B cell (primary cell): ENCODE results near the gene SLC8B1. TPM values are rescaled to one million over a fixed set of nuclear protein-coding genes. Genes with fewer than 3 reads are reported as not detected.

Experiments
- ATAC-seq: fragments of 200-7000 bp; cut with Tn5 transposase; one replicate; pipeline ENCODE4 v1.10.0; 2021; ENCODE audit warnings: low read depth, mild to moderate bottlenecking, moderate number of reproducible peaks, moderate library complexity
- CTCF ChIA-PET: fragments of 350-600 bp; sonication (Branson Sonifier 250); formaldehyde crosslinking; loops from one replicate; lab custom pipeline; 2021; ENCODE audit warnings: antibody characterized with exemption, inconsistent platforms; lab: Charles Lee
- POLR2A ChIA-PET: fragments of 350-600 bp; sonication (Branson Sonifier 250); formaldehyde crosslinking; loops from one replicate; lab custom pipeline; 2021; ENCODE audit warnings: antibody characterized with exemption; lab: Charles Lee
- DNase-seq: peaks from one replicate; pipeline ENCODE4 v3.0.0; 2013
- H2AFZ ChIP-seq: 2 replicates; pipeline ENCODE4 v1.6.1; 2012; ENCODE audit warnings: mild to moderate bottlenecking, low read depth, low read length; ENCODE audit not compliant: insufficient read depth, poor library complexity, severe bottlenecking
- H3K27ac ChIP-seq, 2 donors: 1 replicate in 1 of 2; 2 replicates in 1 of 2; pipeline ENCODE4 v1.5.1; 2012 to 2013; ENCODE audit warnings: low read length in 2 of 2, mild to moderate bottlenecking in 2 of 2, moderate library complexity in 1 of 2
- H3K27me3 ChIP-seq, 4 experiments: fragments of 200-600 bp in 1 of 4; sonication (generic) in 1 of 4; replicated peaks in 1 of 4; 1 replicate in 2 of 4; 2 replicates in 2 of 4; pipeline versions ENCODE4 v1.6.1 to v1.7.0; 2013 to 2016; ENCODE audit warnings: low read length in 3 of 4, mild to moderate bottlenecking in 2 of 4, mixed read lengths in 1 of 4, moderate library complexity in 1 of 4; ENCODE audit not compliant: insufficient read depth in 4 of 4, control insufficient read depth in 3 of 4; ENCODE audit errors: control extremely low read depth in 1 of 4
- H3K36me3 ChIP-seq, 2 experiments: replicated peaks in 1 of 2; 1 replicate in 1 of 2; 2 replicates in 1 of 2; pipeline versions ENCODE4 v1.6.1 to v1.7.1; 2013; ENCODE audit warnings: low read length in 1 of 2; ENCODE audit not compliant: insufficient read depth in 2 of 2, control insufficient read depth in 1 of 2; ENCODE audit errors: control extremely low read depth in 1 of 2, extremely low read depth in 1 of 2
- H3K4me1 ChIP-seq, 2 donors: fragments of 200-600 bp in 1 of 2; sonication (generic) in 1 of 2; 1 replicate in 1 of 2; 2 replicates in 1 of 2; pipeline versions ENCODE4 v1.5.1 to v1.6.1; 2013 to 2017; ENCODE audit warnings: low read length in 2 of 2; ENCODE audit not compliant: control insufficient read depth in 2 of 2, insufficient read depth in 2 of 2
- H3K4me2 ChIP-seq: replicated peaks from 2 replicates; pipeline ENCODE3; 2012; ENCODE audit warnings: mild to moderate bottlenecking, low read depth, low read length; ENCODE audit not compliant: poor library complexity, severe bottlenecking
- H3K4me3 ChIP-seq, 5 experiments: fragments of 200-600 bp in 1 of 5; sonication (generic) in 1 of 5; 1 replicate in 3 of 5; 2 replicates in 2 of 5; pipeline versions ENCODE4 v1.5.1 to v1.7.0; 2011 to 2016; ENCODE audit warnings: low read length in 4 of 5, mild to moderate bottlenecking in 4 of 5, low read depth in 2 of 5, control low read depth in 1 of 5, moderate library complexity in 1 of 5; ENCODE audit not compliant: insufficient read depth in 1 of 5; ENCODE audit errors: control extremely low read depth in 1 of 5, extremely low read depth in 1 of 5
- H3K79me2 ChIP-seq: fragments of 200-600 bp; sonication (generic); one replicate; pipeline ENCODE4 v1.6.0; 2016; ENCODE audit warnings: low read length; ENCODE audit not compliant: control insufficient read depth, insufficient read depth
- H3K9ac ChIP-seq: fragments of 200-600 bp; sonication (generic); 2 replicates; pipeline ENCODE4 v1.6.1; 2017; ENCODE audit warnings: mild to moderate bottlenecking, low read length, moderate library complexity
- H3K9me3 ChIP-seq, 3 donors: one replicate each; pipeline versions ENCODE4 v1.6.1 to v1.7.1; 2013; ENCODE audit warnings: low read length in 2 of 3; ENCODE audit not compliant: control insufficient read depth in 2 of 3, insufficient read depth in 1 of 3; ENCODE audit errors: control extremely low read depth in 1 of 3
- H4K20me1 ChIP-seq: 2 replicates; pipeline ENCODE4 v1.6.0; 2012; ENCODE audit warnings: mild to moderate bottlenecking, low read length; ENCODE audit not compliant: insufficient read depth, control insufficient read depth, poor library complexity, severe bottlenecking
- H3K27ac Mint-ChIP-seq: one replicate; pipeline ENCODE4 v1.8.0; 2021; ENCODE audit warnings: mixed read lengths
- H3K27me3 Mint-ChIP-seq: one replicate; pipeline ENCODE4 v1.8.0; 2021; ENCODE audit warnings: mixed read lengths
- H3K4me1 Mint-ChIP-seq: one replicate; pipeline ENCODE4 v1.8.0; 2021; ENCODE audit warnings: mixed read lengths
- H3K4me3 Mint-ChIP-seq: one replicate; pipeline ENCODE4 v1.8.0; 2021; ENCODE audit warnings: mixed read lengths
- H3K9me3 Mint-ChIP-seq: one replicate; pipeline ENCODE4 v1.8.0; 2022; ENCODE audit warnings: mixed read lengths; ENCODE audit not compliant: insufficient read depth
- EZH2 ChIP-seq: IDR thresholded peaks from 2 replicates; pipeline ENCODE4 v1.6.1; 2012; ENCODE audit warnings: borderline replicate concordance, low read depth, mild to moderate bottlenecking, moderate library complexity, low read length; ENCODE audit not compliant: insufficient read depth, poor library complexity, severe bottlenecking
- WGBS: methylation state at CpG from one replicate; pipeline ENCODE4 v1.1.5; 2013; ENCODE audit warnings: missing lambda C conversion rate; ENCODE audit not compliant: insufficient coverage; 5-methylcytosine and 5-hydroxymethylcytosine counted together
- intact Hi-C: fragments of 100-400 bp; cut with micrococcal nuclease; formaldehyde crosslinking; loops from one replicate; pipeline ENCODE4 v1.10.0; 2022
- polyA plus RNA-seq: library from polyadenylated mRNA; depleted of rRNA; stranded (reverse); fragments of >200 nt; gene quantifications from 2 replicates; pipeline ENCODE4 v1.2.3, GENCODE V29; 2012
- total RNA-seq, 2 donors: library from RNA; stranded (reverse); fragments of 120-200 nt in 1 of 2; gene quantifications; 1 replicate in 1 of 2; 2 replicates in 1 of 2; pipeline versions ENCODE4 v1.2.3 to v1.2.4, GENCODE V29; 2013 to 2022
- TF ChIP-seq, protein P1 (sequence below): fragments of 200-600 bp; IDR thresholded peaks from one replicate; pipeline ENCODE4 v1.8.0; 2022; ENCODE audit warnings: antibody characterized with exemption, mild to moderate bottlenecking

The SLC8B1 gene
- total and polyA plus RNA-seq, 2 donors (not counting 1 experiment from before 2014, with no cell fraction given) = 18.7 to 35.6 TPM

DNA sequence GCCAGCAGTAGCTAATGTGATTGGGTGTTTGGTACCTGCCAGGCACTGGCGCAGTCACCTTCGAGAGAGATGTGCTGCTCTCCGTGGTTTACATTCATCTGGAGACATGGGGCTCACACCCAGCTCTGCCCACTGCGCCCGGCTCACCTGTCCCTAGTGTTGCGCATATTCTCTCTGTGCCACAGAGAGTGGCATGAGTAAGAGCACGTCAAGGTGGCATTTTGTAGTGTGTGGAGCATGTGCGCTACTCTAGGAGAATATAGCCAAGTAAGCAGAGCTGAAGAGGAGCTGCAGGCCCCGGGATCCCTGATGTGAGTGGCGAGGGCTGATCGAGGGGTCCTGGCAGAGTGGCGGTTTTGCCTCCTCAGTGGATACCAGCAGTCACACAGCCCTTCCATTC lies 66.8 kb downstream of the SLC8B1 start:
- ChIA-PET POLR2A (no interaction called here), CTCF (no interaction called here)
- H3K4me3 Mint-ChIP-seq = no peak overlapping the region
- H2AFZ ChIP-seq = no peak overlapping the region
- no peak for DNase-seq
- H3K27me3 Mint-ChIP-seq = no peaks in the 10 kb centered on the region
- H3K27me3 ChIP-seq = no peaks in the 10 kb centered on the region
- H3K4me1 ChIP-seq = no peaks in the 10 kb centered on the region
- no peak overlapping the region for H3K4me3 ChIP-seq
- H3K27ac ChIP-seq = no peak overlapping the region
- H3K9ac ChIP-seq = no peak overlapping the region
- H3K4me2 ChIP-seq = no peak overlapping the region
- H3K9me3 Mint-ChIP-seq = no peaks in the 10 kb centered on the region
- H3K4me1 Mint-ChIP-seq = no peaks in the 10 kb centered on the region
- no peaks in the 10 kb centered on the region for H3K9me3 ChIP-seq
- ATAC-seq = no peak
- peaks cover 0 to 61% of the 10 kb centered on the region in 2 experiments for H3K36me3 ChIP-seq
- peak overlapping the region; percentile 26 for H3K27ac Mint-ChIP-seq
- TF ChIP-seq, protein P1, sequence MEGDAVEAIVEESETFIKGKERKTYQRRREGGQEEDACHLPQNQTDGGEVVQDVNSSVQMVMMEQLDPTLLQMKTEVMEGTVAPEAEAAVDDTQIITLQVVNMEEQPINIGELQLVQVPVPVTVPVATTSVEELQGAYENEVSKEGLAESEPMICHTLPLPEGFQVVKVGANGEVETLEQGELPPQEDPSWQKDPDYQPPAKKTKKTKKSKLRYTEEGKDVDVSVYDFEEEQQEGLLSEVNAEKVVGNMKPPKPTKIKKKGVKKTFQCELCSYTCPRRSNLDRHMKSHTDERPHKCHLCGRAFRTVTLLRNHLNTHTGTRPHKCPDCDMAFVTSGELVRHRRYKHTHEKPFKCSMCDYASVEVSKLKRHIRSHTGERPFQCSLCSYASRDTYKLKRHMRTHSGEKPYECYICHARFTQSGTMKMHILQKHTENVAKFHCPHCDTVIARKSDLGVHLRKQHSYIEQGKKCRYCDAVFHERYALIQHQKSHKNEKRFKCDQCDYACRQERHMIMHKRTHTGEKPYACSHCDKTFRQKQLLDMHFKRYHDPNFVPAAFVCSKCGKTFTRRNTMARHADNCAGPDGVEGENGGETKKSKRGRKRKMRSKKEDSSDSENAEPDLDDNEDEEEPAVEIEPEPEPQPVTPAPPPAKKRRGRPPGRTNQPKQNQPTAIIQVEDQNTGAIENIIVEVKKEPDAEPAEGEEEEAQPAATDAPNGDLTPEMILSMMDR = no peak
- no peak for TF ChIP-seq EZH2
- 98% methylated on average over 9 of the region's 12 CpGs for WGBS
- peaks cover 3% of the 10 kb centered on the region for H3K79me2 ChIP-seq
- intact Hi-C loops = no loop called here
- H4K20me1 ChIP-seq = no peaks in the 10 kb centered on the region

DNA sequence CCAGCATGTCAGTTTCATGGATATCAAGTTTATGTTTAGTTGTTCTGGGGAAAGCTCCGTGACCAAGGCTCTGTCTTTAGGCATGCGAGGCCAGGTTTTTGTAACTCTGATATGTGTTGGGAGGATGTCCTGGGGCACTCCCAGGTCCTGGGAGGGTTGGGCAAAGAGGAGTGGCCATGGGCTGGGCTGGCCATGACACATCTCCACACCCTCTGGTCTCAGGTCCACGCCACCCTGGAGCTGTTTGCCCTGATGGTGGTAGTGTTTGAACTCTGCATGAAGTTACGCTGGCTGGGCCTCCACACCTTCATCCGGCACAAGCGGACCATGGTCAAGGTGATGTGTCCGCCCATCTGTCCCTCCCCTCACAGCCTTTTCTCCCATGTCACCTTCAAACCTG lies 67.3 kb downstream of the SLC8B1 start:
- POLR2A ChIA-PET = no interaction called here
- WGBS = 97% methylated on average over 6 of the region's 7 CpGs

More for the DNA sequence above, 67.3 kb downstream of the SLC8B1 start:
- Mint-ChIP-seq H3K27me3 (no peaks in the 10 kb centered on the region), H3K4me3 (no peak overlapping the region), H3K4me1 (no peaks in the 10 kb centered on the region), H3K27ac (no peak overlapping the region), H3K9me3 (no peaks in the 10 kb centered on the region)
- Histone ChIP-seq H3K9ac (no peak overlapping the region), H3K79me2 (peaks cover 3% of the 10 kb centered on the region), H3K36me3 (peaks cover 2 to 60% of the 10 kb centered on the region in 2 experiments), H3K27ac (no peak overlapping the region), H3K4me3 (no peak overlapping the region), H3K4me2 (no peak overlapping the region), H4K20me1 (no peaks in the 10 kb centered on the region), H3K27me3 (no peaks in the 10 kb centered on the region), H2AFZ (no peak overlapping the region), H3K4me1 (peaks cover 0 to under 1% of the 10 kb centered on the region in 2 donors), H3K9me3 (no peaks in the 10 kb centered on the region)
- intact Hi-C loops = no loop called here
- TF ChIP-seq EZH2 = no peak
- TF ChIP-seq, protein P1 = no peak
- ATAC-seq (no peak), DNase-seq (no peak)
- CTCF ChIA-PET = interaction anchor here (0.5 kb wide), 1 partner anchor 62 kb away, joined by 3 read pairs; no protein-coding TSS in a partner anchor
